Tibial nerve (tissue), 4 donors: ENCODE data around the gene SMAD4.

Experiments used
- EP300 ChIP-seq, 2 donors: sonication (generic); formaldehyde crosslinking; IDR thresholded peaks; one replicate each; pipeline ENCODE4 v1.6.1; 2017; ENCODE audit warnings: antibody characterized with exemption in 2 of 2, mild to moderate bottlenecking in 1 of 2
- TF ChIP-seq, protein P1 (sequence below), 5 experiments: fragments of 200-600 bp in 3 of 5; fragments of 450-650 bp in 2 of 5; sonication (generic) in 3 of 5; IDR thresholded peaks; one replicate each; pipeline ENCODE4 v1.5.1; 2016 to 2019; ENCODE audit warnings: antibody characterized with exemption in 5 of 5, mild to moderate bottlenecking in 3 of 5, moderate library complexity in 2 of 5

DNA sequence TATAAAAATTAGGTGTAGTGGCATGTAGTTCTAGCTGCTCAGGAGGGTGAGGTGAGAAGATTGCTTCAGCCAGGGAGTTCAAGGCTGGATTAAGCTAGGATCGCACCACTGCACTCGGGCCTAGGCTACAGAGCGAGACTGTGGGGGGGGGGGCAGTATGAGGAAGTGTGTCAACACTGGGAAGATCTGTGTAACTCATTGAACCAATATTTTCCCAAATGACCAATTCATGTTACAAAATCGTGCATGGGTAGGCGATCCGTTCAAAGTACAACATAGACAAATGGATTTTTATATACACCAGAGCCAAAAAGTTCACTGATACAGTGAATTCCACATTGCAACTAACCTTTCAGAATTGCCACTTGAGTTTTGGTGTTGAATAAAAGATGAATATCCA lies 8.1 kb downstream of the SMAD4 start:
- TF ChIP-seq EP300 (IDR thresholded peaks at IDR 0.05): no peak
- TF ChIP-seq, protein P1, sequence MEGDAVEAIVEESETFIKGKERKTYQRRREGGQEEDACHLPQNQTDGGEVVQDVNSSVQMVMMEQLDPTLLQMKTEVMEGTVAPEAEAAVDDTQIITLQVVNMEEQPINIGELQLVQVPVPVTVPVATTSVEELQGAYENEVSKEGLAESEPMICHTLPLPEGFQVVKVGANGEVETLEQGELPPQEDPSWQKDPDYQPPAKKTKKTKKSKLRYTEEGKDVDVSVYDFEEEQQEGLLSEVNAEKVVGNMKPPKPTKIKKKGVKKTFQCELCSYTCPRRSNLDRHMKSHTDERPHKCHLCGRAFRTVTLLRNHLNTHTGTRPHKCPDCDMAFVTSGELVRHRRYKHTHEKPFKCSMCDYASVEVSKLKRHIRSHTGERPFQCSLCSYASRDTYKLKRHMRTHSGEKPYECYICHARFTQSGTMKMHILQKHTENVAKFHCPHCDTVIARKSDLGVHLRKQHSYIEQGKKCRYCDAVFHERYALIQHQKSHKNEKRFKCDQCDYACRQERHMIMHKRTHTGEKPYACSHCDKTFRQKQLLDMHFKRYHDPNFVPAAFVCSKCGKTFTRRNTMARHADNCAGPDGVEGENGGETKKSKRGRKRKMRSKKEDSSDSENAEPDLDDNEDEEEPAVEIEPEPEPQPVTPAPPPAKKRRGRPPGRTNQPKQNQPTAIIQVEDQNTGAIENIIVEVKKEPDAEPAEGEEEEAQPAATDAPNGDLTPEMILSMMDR (IDR thresholded peaks at IDR 0.05): no peak
